ENCODE measurements around the gene FGF6.

- TF ChIP-seq, protein P1, sequence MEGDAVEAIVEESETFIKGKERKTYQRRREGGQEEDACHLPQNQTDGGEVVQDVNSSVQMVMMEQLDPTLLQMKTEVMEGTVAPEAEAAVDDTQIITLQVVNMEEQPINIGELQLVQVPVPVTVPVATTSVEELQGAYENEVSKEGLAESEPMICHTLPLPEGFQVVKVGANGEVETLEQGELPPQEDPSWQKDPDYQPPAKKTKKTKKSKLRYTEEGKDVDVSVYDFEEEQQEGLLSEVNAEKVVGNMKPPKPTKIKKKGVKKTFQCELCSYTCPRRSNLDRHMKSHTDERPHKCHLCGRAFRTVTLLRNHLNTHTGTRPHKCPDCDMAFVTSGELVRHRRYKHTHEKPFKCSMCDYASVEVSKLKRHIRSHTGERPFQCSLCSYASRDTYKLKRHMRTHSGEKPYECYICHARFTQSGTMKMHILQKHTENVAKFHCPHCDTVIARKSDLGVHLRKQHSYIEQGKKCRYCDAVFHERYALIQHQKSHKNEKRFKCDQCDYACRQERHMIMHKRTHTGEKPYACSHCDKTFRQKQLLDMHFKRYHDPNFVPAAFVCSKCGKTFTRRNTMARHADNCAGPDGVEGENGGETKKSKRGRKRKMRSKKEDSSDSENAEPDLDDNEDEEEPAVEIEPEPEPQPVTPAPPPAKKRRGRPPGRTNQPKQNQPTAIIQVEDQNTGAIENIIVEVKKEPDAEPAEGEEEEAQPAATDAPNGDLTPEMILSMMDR (IDR thresholded peaks at IDR 0.05; ENCODE audit: low read length): no peak
- TF ChIP-seq EZH2 (optimal IDR thresholded peaks at IDR 0.05; ENCODE audit: low read depth, low read length): no peak
Observed at GRCh38 chr12:4431866-4432265, 13.7 kb downstream of the FGF6 start.

Measured in MM.1S (cell line).